ENCODE measurements around the gene HPX.

GRCh38 chr11:6420677-6421076 lies 20.1 kb downstream of the HPX start:
- TF ChIP-seq SP1 (IDR thresholded peaks at IDR 0.05) (no peak), MAX (IDR thresholded peaks at IDR 0.05) (no peak), GABPA (IDR thresholded peaks at IDR 0.05 in 1 of 2, conservative IDR thresholded peaks at IDR 0.05 in 1 of 2) (no peak), TAF1 (conservative IDR thresholded peaks at IDR 0.05) (no peak)

All from liver (tissue), 2 donors.